BLaER1 treated with 17β-estradiol and CSF1 and Interleukin-3, amounts not matched to agents 10 nM and 100 nM (cell line): ENCODE measurements around the gene MZF1.
"Not testable (repeated sequence)": the region's sequence is repeated elsewhere in the genome, so short reads cannot be mapped to it uniquely, and the experiment has no call there.

Experiments
- H3K27ac ChIP-seq, 11 experiments: shearing (Covaris generic); formaldehyde crosslinking; 2 replicates each; pipeline ENCODE4 v1.8.1; 2022
- H3K27me3 ChIP-seq, 11 experiments: shearing (Covaris generic); formaldehyde crosslinking; 2 replicates each; pipeline ENCODE4 v1.8.1; 2022
- H3K36me3 ChIP-seq, 11 experiments: shearing (Covaris generic); formaldehyde crosslinking; 2 replicates each; pipeline ENCODE4 v1.8.1; 2022
- H3K4me1 ChIP-seq, 10 experiments: shearing (Covaris generic); formaldehyde crosslinking; 2 replicates each; pipeline ENCODE4 v1.8.1; 2022
- H3K4me2 ChIP-seq, 11 experiments: shearing (Covaris generic); formaldehyde crosslinking; 2 replicates each; pipeline ENCODE4 v1.8.1; 2022
- H3K4me3 ChIP-seq, 10 experiments: shearing (Covaris generic); formaldehyde crosslinking; 2 replicates each; pipeline ENCODE4 v1.8.1; 2022
- H3K9ac ChIP-seq, 11 experiments: shearing (Covaris generic); formaldehyde crosslinking; 2 replicates each; pipeline ENCODE4 v1.8.1; 2022
- H3K9me3 ChIP-seq, 11 experiments: shearing (Covaris generic); formaldehyde crosslinking; replicated peaks in 1 of 11; 2 replicates each; pipeline ENCODE4 v1.8.1; 2022
- H4K20me1 ChIP-seq, 11 experiments: shearing (Covaris generic); formaldehyde crosslinking; 2 replicates each; pipeline ENCODE4 v1.8.1; 2022
- Cebpa-rat ChIP-seq, 11 experiments: shearing (Covaris generic); IDR thresholded peaks; 2 replicates each; pipeline ENCODE4 v1.8.1; 2022

MZF1 gene

GRCh38 chr19:58581227-58582141 is 8.3 kb upstream of the MZF1 start:
- no peak for TF ChIP-seq Cebpa-rat (IDR thresholded peaks at IDR 0.05)
- Histone ChIP-seq H3K9me3 (no peaks in the 10 kb centered on the region), H3K9ac (no peak overlapping the region), H3K27me3 (no peaks in the 10 kb centered on the region), H3K36me3 (peaks cover 32 to 57% (median 42%) of the 10 kb centered on the region in 11 experiments), H3K4me3 (no peak overlapping the region), H4K20me1 (peaks cover 0 to 47% (median 12%) of the 10 kb centered on the region in 11 experiments; a peak in 13 of 22 replicates), H3K27ac (peak overlapping the region in 2 of 11 experiments; percentile 41 to 42; a peak in 2 of 22 replicates), H3K4me2 (peak overlapping the region in 1 of 11 experiments; percentile 37; a peak in 2 of 22 replicates), H3K4me1 (peaks cover 36 to 44% (median 40%) of the 10 kb centered on the region in 10 experiments)

GRCh38 chr19:58579473-58580142 is 6.5 kb upstream of the MZF1 start:
- no peak overlapping the region for H3K9ac ChIP-seq
- H3K27me3 ChIP-seq = no peaks in the 10 kb centered on the region
- H3K9me3 ChIP-seq = no peaks in the 10 kb centered on the region
- H3K36me3 ChIP-seq = peaks cover 28 to 49% (median 36%) of the 10 kb centered on the region in 11 experiments
- H3K4me3 ChIP-seq = no peak overlapping the region
- peaks cover 38 to 50% (median 43%) of the 10 kb centered on the region in 10 experiments for H3K4me1 ChIP-seq
- peak overlapping the region in 3 of 11 experiments; percentile 1 to 43 (median 39); a peak in 3 of 22 replicates for H3K27ac ChIP-seq
- H4K20me1 ChIP-seq = peaks cover 0 to 47% (median 12%) of the 10 kb centered on the region in 11 experiments; a peak in 13 of 22 replicates
- TF ChIP-seq Cebpa-rat (IDR thresholded peaks at IDR 0.05) = no peak
- H3K4me2 ChIP-seq = peak overlapping the region in 9 of 11 experiments; percentile 28 to 79 (median 73); a peak in 16 of 22 replicates

DNA sequence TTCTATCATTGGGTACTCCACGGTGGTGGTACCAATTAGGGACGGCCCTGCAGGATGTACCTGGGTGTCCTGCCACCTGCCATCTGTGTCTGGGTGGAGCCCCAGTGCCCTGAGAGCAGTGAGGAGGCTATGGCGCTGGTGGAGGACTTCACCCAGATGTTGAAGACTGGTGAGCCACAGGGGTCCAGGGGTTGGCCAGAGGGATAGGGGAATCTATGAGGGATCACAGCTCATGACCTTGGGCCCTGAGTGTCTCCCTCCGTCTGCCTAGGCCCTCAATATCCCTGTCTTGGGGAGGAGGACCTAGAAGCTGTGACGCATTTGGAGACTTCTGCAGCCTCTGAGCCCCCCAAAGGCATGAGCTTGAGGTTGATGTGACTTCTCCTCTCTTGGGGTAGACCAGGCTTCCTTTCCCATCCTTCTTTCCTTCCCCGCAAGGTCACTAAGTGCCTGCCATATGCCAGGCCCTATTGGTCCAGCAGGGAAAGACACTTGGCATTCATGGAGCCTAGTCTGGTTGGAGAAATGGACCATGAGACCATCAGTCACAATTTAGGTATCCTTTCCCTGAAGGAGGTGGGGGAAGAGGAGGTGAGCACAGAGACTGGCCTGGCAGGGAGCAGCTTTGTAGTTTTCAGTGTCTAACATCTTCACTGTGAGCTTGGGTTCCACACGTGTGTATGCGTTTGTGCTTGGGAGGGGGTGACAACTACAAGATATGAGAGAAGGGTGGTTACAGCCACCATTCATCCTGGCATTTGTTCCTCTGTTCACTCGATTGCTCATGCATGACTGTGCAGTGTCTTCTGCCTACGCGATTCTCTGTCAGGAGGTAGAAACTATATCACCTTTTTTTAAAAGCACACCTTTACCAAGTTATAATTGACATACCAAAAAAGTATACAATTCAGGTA is 5.1 kb upstream of the MZF1 start:
- Histone ChIP-seq H3K4me2 (peak overlapping the region; percentile 37 to 79 (median 75)), H3K9ac (0 out of 22 replicates have a peak overlapping the region, but pooled peaks of 3 of the 11 experiments have one; percentile 16 to 29 (median 23)), H4K20me1 (peaks cover 0 to 39% (median 7%) of the 10 kb centered on the region in 11 experiments; a peak in 12 of 22 replicates), H3K4me3 (no peak overlapping the region; a peak in 1 of 20 replicates), H3K27ac (peak overlapping the region in 3 of 11 experiments; percentile 29 to 39 (median 35); a peak in 6 of 22 replicates), H3K27me3 (no peaks in the 10 kb centered on the region), H3K36me3 (peaks cover 20 to 37% (median 26%) of the 10 kb centered on the region in 11 experiments), H3K4me1 (peaks cover 47 to 61% (median 53%) of the 10 kb centered on the region in 10 experiments), H3K9me3 (no peaks in the 10 kb centered on the region)
- no peak for TF ChIP-seq Cebpa-rat (IDR thresholded peaks at IDR 0.05)

GRCh38 chr19:58577581-58577980 is 4.4 kb upstream of the MZF1 start:
- not testable (repeated sequence) for H3K4me3 ChIP-seq, H3K27me3 ChIP-seq, H3K9ac ChIP-seq, H3K9me3 ChIP-seq
- Histone ChIP-seq H3K27ac (peak overlapping the region in 2 of 11 experiments; percentile 29 to 39; a peak in 3 of 22 replicates), H4K20me1 (peaks cover 0 to 32% (median 6%) of the 10 kb centered on the region in 11 experiments; a peak in 10 of 22 replicates), H3K36me3 (peaks cover 14 to 30% (median 20%) of the 10 kb centered on the region in 11 experiments), H3K4me1 (peaks cover 47 to 63% (median 54%) of the 10 kb centered on the region in 10 experiments), H3K4me2 (peak overlapping the region in 10 of 11 experiments; percentile 37 to 79 (median 75); a peak in 21 of 22 replicates)

- Histone ChIP-seq H4K20me1 (peaks cover 0 to 19% (median 0%) of the 10 kb centered on the region in 11 experiments; a peak in 3 of 22 replicates), H3K36me3 (peaks cover 0 to 15% (median 5%) of the 10 kb centered on the region in 11 experiments; a peak in 10 of 22 replicates), H3K9me3 (no peaks in the 10 kb centered on the region), H3K27ac (peak overlapping the region; percentile 73 to 99 (median 96)), H3K9ac (peak overlapping the region; percentile 81 to 94 (median 91)), H3K4me1 (peaks cover 63 to 78% (median 72%) of the 10 kb centered on the region in 10 experiments), H3K27me3 (no peaks in the 10 kb centered on the region), H3K4me2 (peak overlapping the region; percentile 88 to 99 (median 95)), H3K4me3 (peak overlapping the region; percentile 63 to 89 (median 76))
- no peak for TF ChIP-seq Cebpa-rat (IDR thresholded peaks at IDR 0.05)
Observed at GRCh38 chr19:58575183-58576041, 2.3 kb upstream of the MZF1 start.

GRCh38 chr19:58573658-58574164 is 576 bp upstream of the MZF1 start:
- H3K36me3 ChIP-seq = peaks cover 0 to 26% (median 9%) of the 10 kb centered on the region in 11 experiments; a peak in 12 of 22 replicates
- peak overlapping the region; percentile 82 to 94 (median 91) for H3K9ac ChIP-seq
- peak overlapping the region; percentile 74 to 99 (median 97); a peak in 21 of 22 replicates for H3K27ac ChIP-seq
- H3K4me3 ChIP-seq = peak overlapping the region; percentile 62 to 89 (median 74)
- H3K9me3 ChIP-seq = no peaks in the 10 kb centered on the region
- peaks cover 0 to 8% (median 0%) of the 10 kb centered on the region in 11 experiments; a peak in 2 of 22 replicates for H4K20me1 ChIP-seq
- peak overlapping the region; percentile 88 to 99 (median 95) for H3K4me2 ChIP-seq
- no peaks in the 10 kb centered on the region for H3K27me3 ChIP-seq
- peaks cover 69 to 80% (median 75%) of the 10 kb centered on the region in 10 experiments for H3K4me1 ChIP-seq
- no peak for TF ChIP-seq Cebpa-rat (IDR thresholded peaks at IDR 0.05)
